SK-N-MC (cell line): ENCODE results near the gene KDM1B.

Experiments used
- EZH2 ChIP-seq: fragments of 200-600 bp; sonication (generic); IDR thresholded peaks from one replicate; pipeline ENCODE4 v1.6.1; 2017; ENCODE audit warnings: antibody characterized with exemption
- FOXP2 ChIP-seq: optimal IDR thresholded peaks from 2 replicates; pipeline ENCODE3; 2011; ENCODE audit warnings: mild to moderate bottlenecking, moderate library complexity; ENCODE audit not compliant: insufficient read depth; ENCODE audit errors: extremely low read length, control extremely low read depth
- POLR2AphosphoS5 ChIP-seq: IDR thresholded peaks from 2 replicates; pipeline ENCODE4 v1.6.1; 2012; ENCODE audit warnings: mild to moderate bottlenecking, low read depth, low read length, borderline replicate concordance

DNA sequence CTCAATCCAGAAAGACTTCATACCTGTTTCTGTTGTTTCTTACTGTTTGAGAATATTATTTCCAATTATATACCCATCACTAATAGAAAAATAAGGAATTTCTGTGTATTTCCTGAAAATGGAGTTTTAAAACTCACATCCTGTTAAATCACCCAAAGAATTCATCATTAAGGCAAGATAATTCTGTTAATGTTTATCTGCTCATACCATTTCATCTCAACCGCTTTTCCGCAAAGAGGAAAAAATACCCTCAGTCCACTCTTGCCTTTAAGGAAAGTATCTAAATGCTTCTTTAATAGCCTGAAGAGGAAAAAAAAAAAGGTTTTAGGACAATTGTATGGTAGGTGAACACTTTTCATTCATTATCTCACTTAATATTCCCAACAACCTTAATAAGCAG lies 7.6 kb upstream of the KDM1B start:
- no peak for TF ChIP-seq POLR2AphosphoS5
- TF ChIP-seq FOXP2, result no peak
- no peak for TF ChIP-seq EZH2
